Tibial artery (tissue), 4 donors: ENCODE results near the gene MED6.

ENCODE experiments used
- DNase-seq, 2 donors: peaks; one replicate each; pipeline ENCODE4 v3.0.0-alpha.2; 2019
- H3K27ac ChIP-seq, 2 donors: fragments of 200-600 bp; sonication (generic) in 1 of 2; 1 replicate in 1 of 2; 2 replicates in 1 of 2; pipeline ENCODE4 v1.5.1; 2018 to 2019; ENCODE audit warnings: mild to moderate bottlenecking in 1 of 2
- H3K27me3 ChIP-seq, 2 donors: fragments of 200-600 bp; sonication (generic) in 1 of 2; one replicate each; pipeline versions ENCODE4 v1.5.1 to v1.6.0; 2016 to 2019
- H3K36me3 ChIP-seq, 3 donors: fragments of 200-600 bp; sonication (generic) in 2 of 3; one replicate each; pipeline ENCODE4 v1.5.1; 2016 to 2019; ENCODE audit warnings: mild to moderate bottlenecking in 2 of 3
- H3K4me1 ChIP-seq, 4 donors: fragments of 200-600 bp; sonication (generic) in 2 of 4; 1 replicate in 3 of 4; 2 replicates in 1 of 4; pipeline ENCODE4 v1.5.1; 2016 to 2019
- H3K4me3 ChIP-seq, 2 donors: fragments of 200-600 bp; sonication (generic) in 1 of 2; 1 replicate in 1 of 2; 2 replicates in 1 of 2; pipeline ENCODE4 v1.5.1; 2018 to 2019; ENCODE audit warnings: mild to moderate bottlenecking in 2 of 2
- H3K9me3 ChIP-seq, 3 donors: fragments of 200-600 bp; sonication (generic) in 1 of 3; one replicate each; pipeline ENCODE4 v1.5.1; 2016 to 2019
- CTCF ChIP-seq, 2 experiments: fragments of 200-600 bp in 1 of 2; fragments of 450-650 bp in 1 of 2; IDR thresholded peaks; one replicate each; pipeline ENCODE4 v1.5.1; 2017 to 2019; ENCODE audit warnings: antibody characterized with exemption in 2 of 2, mild to moderate bottlenecking in 1 of 2, moderate library complexity in 1 of 2
- intact Hi-C: fragments of 100-400 bp; cut with DNase I; formaldehyde crosslinking; loops from one replicate; pipeline ENCODE4 v1.15.0; 2023; ENCODE audit warnings: low total_unique reads

Gene MED6

GRCh38 chr14:70573050-70573449 lies 27.4 kb downstream of the MED6 start:
- Histone ChIP-seq H3K4me3 (no peak overlapping the region), H3K36me3 (peaks cover 7 to 15% (median 12%) of the 10 kb centered on the region in 3 donors), H3K9me3 (no peaks in the 10 kb centered on the region), H3K4me1 (no peaks in the 10 kb centered on the region), H3K27me3 (no peaks in the 10 kb centered on the region), H3K27ac (no peak overlapping the region)
- DNase-seq = no peak
- intact Hi-C loops = no loop called here
- TF ChIP-seq CTCF (IDR thresholded peaks at IDR 0.05) = no peak

- TF ChIP-seq CTCF (IDR thresholded peaks at IDR 0.05) = no peak
- Histone ChIP-seq H3K27ac (no peak overlapping the region), H3K36me3 (peaks cover 19 to 34% (median 25%) of the 10 kb centered on the region in 3 donors), H3K4me1 (no peaks in the 10 kb centered on the region), H3K27me3 (no peaks in the 10 kb centered on the region), H3K9me3 (peaks cover 0 to 2% (median 0%) of the 10 kb centered on the region in 3 donors), H3K4me3 (no peak overlapping the region)
- no peak for DNase-seq
- intact Hi-C loops = no loop called here
Observed at GRCh38 chr14:70571139-70571538, 29.3 kb downstream of the MED6 start.

GRCh38 chr14:70567791-70568190 lies 32.7 kb downstream of the MED6 start:
- H3K27me3 ChIP-seq = no peaks in the 10 kb centered on the region
- no peak overlapping the region for H3K27ac ChIP-seq
- intact Hi-C loops = no loop called here
- no peaks in the 10 kb centered on the region for H3K4me1 ChIP-seq
- TF ChIP-seq CTCF (IDR thresholded peaks at IDR 0.05) = no peak
- no peak overlapping the region for H3K4me3 ChIP-seq
- DNase-seq = no peak
- H3K9me3 ChIP-seq = peaks cover 0 to 8% (median 0%) of the 10 kb centered on the region in 3 donors
- peaks cover 37 to 61% (median 49%) of the 10 kb centered on the region in 3 donors for H3K36me3 ChIP-seq

GRCh38 chr14:70563869-70564268 lies 36.6 kb downstream of the MED6 start:
- DNase-seq = no peak
- peaks cover 57 to 75% (median 67%) of the 10 kb centered on the region in 3 donors for H3K36me3 ChIP-seq
- no peak for TF ChIP-seq CTCF (IDR thresholded peaks at IDR 0.05)
- H3K4me3 ChIP-seq = no peak overlapping the region
- intact Hi-C loops = no loop called here
- no peaks in the 10 kb centered on the region for H3K4me1 ChIP-seq
- H3K9me3 ChIP-seq = peaks cover 0 to 8% (median 0%) of the 10 kb centered on the region in 3 donors
- no peaks in the 10 kb centered on the region for H3K27me3 ChIP-seq
- no peak overlapping the region for H3K27ac ChIP-seq

- Histone ChIP-seq H3K36me3 (peaks cover 57 to 74% (median 69%) of the 10 kb centered on the region in 3 donors), H3K27me3 (no peaks in the 10 kb centered on the region), H3K4me3 (no peak overlapping the region), H3K4me1 (no peaks in the 10 kb centered on the region), H3K27ac (no peak overlapping the region), H3K9me3 (peaks cover 0 to 8% (median 0%) of the 10 kb centered on the region in 3 donors)
- DNase-seq = no peak
- no peak for TF ChIP-seq CTCF (IDR thresholded peaks at IDR 0.05)
- intact Hi-C loops = no loop called here
Observed at GRCh38 chr14:70563417-70563816, 37.0 kb downstream of the MED6 start.

- H3K9me3 ChIP-seq = no peaks in the 10 kb centered on the region
- no peak for TF ChIP-seq CTCF (IDR thresholded peaks at IDR 0.05)
- H3K4me3 ChIP-seq = no peak overlapping the region
- no peaks in the 10 kb centered on the region for H3K27me3 ChIP-seq
- intact Hi-C loops = no loop called here
- H3K27ac ChIP-seq = no peak overlapping the region
- no peak for DNase-seq
- no peaks in the 10 kb centered on the region for H3K4me1 ChIP-seq
- H3K36me3 ChIP-seq = peaks cover 24 to 37% (median 30%) of the 10 kb centered on the region in 3 donors
Observed at GRCh38 chr14:70558356-70558755, 42.1 kb downstream of the MED6 start.
